Transverse colon (tissue), 4 donors: ENCODE data around the gene SLC38A10.

Experiments
- CTCF ChIP-seq, 5 experiments: fragments of 200-600 bp in 3 of 5; fragments of 450-650 bp in 2 of 5; sonication (generic) in 3 of 5; IDR thresholded peaks; 1 replicate in 2 of 5; 2 replicates in 3 of 5; pipeline ENCODE4 v1.5.1; 2016 to 2017; ENCODE audit warnings: antibody characterized with exemption in 5 of 5, inconsistent platforms in 3 of 5, mild to moderate bottlenecking in 2 of 5, moderate library complexity in 1 of 5
- EP300 ChIP-seq: sonication (generic); formaldehyde crosslinking; IDR thresholded peaks from one replicate; pipeline ENCODE4 v1.6.1; 2017; ENCODE audit warnings: antibody characterized with exemption, low read depth
- POLR2A ChIP-seq: fragments of 450-650 bp; IDR thresholded peaks from one replicate; pipeline ENCODE4 v1.6.1; 2016; ENCODE audit warnings: antibody characterized with exemption, mild to moderate bottlenecking, moderate library complexity
- POLR2AphosphoS5 ChIP-seq, 3 donors: sonication (generic); formaldehyde crosslinking; IDR thresholded peaks; one replicate each; pipeline ENCODE4 v1.6.1; 2016; ENCODE audit warnings: antibody characterized with exemption in 3 of 3

DNA sequence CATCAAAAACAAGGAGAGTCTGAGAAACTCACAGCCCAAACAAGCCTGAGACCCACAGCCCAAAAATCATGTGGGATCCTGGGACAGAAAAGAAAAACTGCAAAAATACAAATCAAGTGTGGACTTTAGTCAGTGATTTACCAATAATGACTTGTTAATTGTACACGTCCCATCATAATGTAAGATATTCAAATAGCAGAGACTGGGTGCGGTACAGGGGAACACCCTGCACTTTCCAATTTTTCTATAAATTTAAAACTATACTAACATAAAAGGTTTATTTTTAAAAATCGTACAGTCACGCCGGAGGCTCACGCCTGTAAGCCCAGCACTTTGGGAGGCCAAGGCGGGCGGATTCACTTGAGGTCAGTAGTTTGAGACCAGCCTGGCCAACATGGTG, 81.1 kb downstream of the SLC38A10 start:
- TF ChIP-seq POLR2AphosphoS5 (IDR thresholded peaks at IDR 0.05) (no peak), CTCF (IDR thresholded peaks at IDR 0.05) (no peak), POLR2A (no peak), EP300 (no peak)
